Liver (tissue), 9 donors: Measurements from ENCODE around the gene ASXL2. TPM values are rescaled to one million over a fixed set of nuclear protein-coding genes. Genes with fewer than 3 reads are reported as not detected.

Experiments used
- DNase-seq: peaks from one replicate; pipeline ENCODE4 v3.0.0-alpha.2; 2017; ENCODE audit warnings: low spot score
- H3K27ac ChIP-seq, 2 donors: one replicate each; pipeline ENCODE4 v1.7.0; 2013; ENCODE audit warnings: inconsistent platforms in 2 of 2, low read length in 2 of 2, control low read depth in 1 of 2, low read depth in 1 of 2, mild to moderate bottlenecking in 1 of 2
- H3K27me3 ChIP-seq, 4 donors: one replicate each; pipeline versions ENCODE4 v1.6.1 to v1.7.0; 2013; ENCODE audit warnings: low read length in 3 of 4, inconsistent platforms in 1 of 4, mild to moderate bottlenecking in 1 of 4, moderate library complexity in 1 of 4; ENCODE audit not compliant: control insufficient read depth in 4 of 4, insufficient read depth in 4 of 4
- H3K36me3 ChIP-seq, 4 donors: one replicate each; pipeline versions ENCODE4 v1.6.1 to v1.7.0; 2013; ENCODE audit warnings: low read length in 3 of 4, mild to moderate bottlenecking in 3 of 4, low read depth in 1 of 4, moderate library complexity in 1 of 4; ENCODE audit not compliant: control insufficient read depth in 4 of 4, insufficient read depth in 3 of 4
- H3K4me1 ChIP-seq, 4 donors: one replicate each; pipeline versions ENCODE4 v1.6.1 to v1.7.0; 2013; ENCODE audit warnings: low read length in 3 of 4, mild to moderate bottlenecking in 3 of 4, moderate library complexity in 1 of 4; ENCODE audit not compliant: control insufficient read depth in 4 of 4, insufficient read depth in 4 of 4
- H3K4me3 ChIP-seq, 3 donors: one replicate each; pipeline versions ENCODE4 v1.6.1 to v1.7.0; 2013; ENCODE audit warnings: low read length in 3 of 3, control low read depth in 1 of 3, low read depth in 1 of 3, mild to moderate bottlenecking in 1 of 3
- H3K9ac ChIP-seq, 2 donors: one replicate each; pipeline ENCODE4 v1.7.0; 2013; ENCODE audit warnings: low read length in 2 of 2, mild to moderate bottlenecking in 2 of 2, moderate library complexity in 2 of 2, control low read depth in 1 of 2, low read depth in 1 of 2
- H3K9me3 ChIP-seq, 4 donors: one replicate each; pipeline versions ENCODE4 v1.6.1 to v1.7.0; 2013; ENCODE audit warnings: low read length in 3 of 4; ENCODE audit not compliant: control insufficient read depth in 4 of 4
- ATF3 ChIP-seq: IDR thresholded peaks from 2 replicates; pipeline ENCODE4 v1.6.1; 2016; ENCODE audit warnings: antibody characterized with exemption
- CTCF ChIP-seq: fragments of 150-350 bp; IDR thresholded peaks from 2 replicates; pipeline ENCODE4 v1.5.1; 2017; ENCODE audit warnings: improper control_type of control experiment, low read depth, low read length; ENCODE audit not compliant: missing input control
- EGR1 ChIP-seq, 2 donors: IDR thresholded peaks; 2 replicates each; pipeline ENCODE4 v1.6.1; 2016 to 2018; ENCODE audit warnings: antibody characterized with exemption in 2 of 2, low read depth in 2 of 2
- FOXA1 ChIP-seq: IDR thresholded peaks from 2 replicates; pipeline ENCODE4 v1.6.1; 2016; ENCODE audit warnings: antibody characterized with exemption
- FOXA2 ChIP-seq: IDR thresholded peaks from 2 replicates; pipeline ENCODE4 v1.6.1; 2016; ENCODE audit warnings: antibody characterized with exemption
- HNF4A ChIP-seq, 2 donors: conservative IDR thresholded peaks; 2 replicates each; pipeline ENCODE4 v1.6.1; 2016; ENCODE audit warnings: antibody characterized with exemption in 2 of 2, mild to moderate bottlenecking in 2 of 2
- HNF4G ChIP-seq: IDR thresholded peaks from 2 replicates; pipeline ENCODE4 v1.6.1; 2016; ENCODE audit warnings: antibody characterized with exemption
- JUND ChIP-seq, 2 donors: IDR thresholded peaks; 2 replicates each; pipeline ENCODE4 v1.6.1; 2016; ENCODE audit warnings: antibody characterized with exemption in 2 of 2
- MAX ChIP-seq: IDR thresholded peaks from 2 replicates; pipeline ENCODE4 v1.6.1; 2016; ENCODE audit warnings: antibody characterized with exemption
- NR2F2 ChIP-seq: IDR thresholded peaks from 2 replicates; pipeline ENCODE4 v1.6.1; 2016; ENCODE audit warnings: antibody characterized with exemption
- RAD21 ChIP-seq, 2 donors: IDR thresholded peaks; 2 replicates each; pipeline ENCODE4 v1.6.1; 2016; ENCODE audit warnings: antibody characterized with exemption in 2 of 2, mild to moderate bottlenecking in 2 of 2
- REST ChIP-seq: IDR thresholded peaks from 2 replicates; pipeline ENCODE4 v1.6.1; 2016; ENCODE audit warnings: antibody characterized with exemption, mild to moderate bottlenecking
- RXRA ChIP-seq, 2 donors: IDR thresholded peaks; 2 replicates each; pipeline ENCODE4 v1.6.1; 2017 to 2018; ENCODE audit warnings: antibody characterized with exemption in 2 of 2, mild to moderate bottlenecking in 1 of 2
- SP1 ChIP-seq: IDR thresholded peaks from 2 replicates; pipeline ENCODE4 v1.6.1; 2018; ENCODE audit warnings: antibody characterized with exemption, mild to moderate bottlenecking
- TAF1 ChIP-seq: conservative IDR thresholded peaks from 2 replicates; pipeline ENCODE4 v1.6.1; 2016; ENCODE audit warnings: antibody characterized with exemption, mild to moderate bottlenecking
- YY1 ChIP-seq: IDR thresholded peaks from 2 replicates; pipeline ENCODE4 v1.6.1; 2016; ENCODE audit warnings: antibody characterized with exemption, mild to moderate bottlenecking
- ZBTB33 ChIP-seq: IDR thresholded peaks from 2 replicates; pipeline ENCODE4 v1.6.1; 2016; ENCODE audit warnings: antibody characterized with exemption
- WGBS: extraction: QIAGEN DNeasy Blood & Tissue Kit; methylation state at CpG from one replicate; pipeline ENCODE4 v1.1.7; 2013; 5-methylcytosine and 5-hydroxymethylcytosine counted together
- polyA plus RNA-seq, 2 donors: library from polyadenylated mRNA; stranded (reverse) in 1 of 2; unstranded in 1 of 2; fragments of 200-250 nt in 1 of 2; fragments of >200 nt in 1 of 2; fragmentation: Nextera tagmentation in 1 of 2; extraction: Ambion mirVana in 1 of 2; gene quantifications; one replicate each; pipeline versions ENCODE4 v1.2.1 to v1.2.3, GENCODE V29; 2013 to 2015
- total RNA-seq, 2 donors: library from RNA; depleted of rRNA; stranded (reverse); fragments of >200 nt; gene quantifications; one replicate each; pipeline ENCODE4 v1.2.3, GENCODE V29; 2014
- donor health status: healthy.
- donor health status: healthy.
- donor health status: healthy.
- donor health status: healthy.
- donor health status: healthy.

The ASXL2 gene
- total and polyA plus RNA-seq, 4 donors = 2.4 to 7.3 (median 4.4) TPM

- no peak for DNase-seq
Observed at GRCh38 chr2:25736899-25737515, 141.3 kb downstream of the ASXL2 start.

More at GRCh38 chr2:25736899-25737515, 141.3 kb downstream of the ASXL2 start:
- peaks cover 0 to 10% (median 0%) of the 10 kb centered on the region in 4 donors for H3K4me1 ChIP-seq
- H3K36me3 ChIP-seq = no peaks in the 10 kb centered on the region
- no peak overlapping the region for H3K27ac ChIP-seq
- TF ChIP-seq CTCF = no peak
- TF ChIP-seq ZBTB33 = no peak
- TF ChIP-seq YY1 = no peak
- TF ChIP-seq RAD21 (IDR thresholded peaks at IDR 0.05) = no peak
- no peak for TF ChIP-seq EGR1 (IDR thresholded peaks at IDR 0.05; ENCODE audit: low read depth in 2 of 2)
- TF ChIP-seq FOXA1 = no peak
- TF ChIP-seq ATF3 = no peak
- TF ChIP-seq FOXA2 = no peak
- TF ChIP-seq HNF4G = no peak
- TF ChIP-seq NR2F2 = no peak
- TF ChIP-seq SP1 = no peak
- TF ChIP-seq HNF4A (conservative IDR thresholded peaks at IDR 0.05) = no peak
- TF ChIP-seq MAX = no peak
- TF ChIP-seq RXRA (IDR thresholded peaks at IDR 0.05) = no peak
- TF ChIP-seq TAF1 = no peak
- no peak for TF ChIP-seq REST
- TF ChIP-seq JUND (IDR thresholded peaks at IDR 0.05) = no peak
- no peak overlapping the region for H3K9ac ChIP-seq
- no peaks in the 10 kb centered on the region for H3K9me3 ChIP-seq
- WGBS = 89% methylated on average over 6 of the region's 6 CpGs
- H3K4me3 ChIP-seq = no peak overlapping the region
- H3K27me3 ChIP-seq = no peaks in the 10 kb centered on the region
